Activated CD8-positive, alpha-beta memory T cell treated with anti-CD3 and anti-CD28 coated beads, Interleukin-2, amount 50 U/mL, for 24 hours (primary cell): Measurements from ENCODE around the gene SHH.

Experiments
- DNase-seq: peaks from one replicate; pipeline ENCODE4 v3.0.0-alpha.2; 2020; ENCODE audit errors: extremely low read depth

The SHH gene

GRCh38 chr7:155764438-155764793, 47.8 kb downstream of the SHH start:
- no peak for DNase-seq

GRCh38 chr7:155763691-155764437, 48.4 kb downstream of the SHH start:
- DNase-seq: no peak

GRCh38 chr7:155763122-155763521, 49.1 kb downstream of the SHH start:
- DNase-seq: no peak

- no peak for DNase-seq
Measured at GRCh38 chr7:155762655-155763054, 49.6 kb downstream of the SHH start.

GRCh38 chr7:155762036-155762435, 50.2 kb downstream of the SHH start:
- no peak for DNase-seq

- no peak for DNase-seq
Measured at GRCh38 chr7:155761162-155761561, 51.1 kb downstream of the SHH start.

GRCh38 chr7:155759740-155760430, 52.4 kb downstream of the SHH start:
- DNase-seq: no peak

GRCh38 chr7:155758348-155758747, 53.9 kb downstream of the SHH start:
- no peak for DNase-seq

- DNase-seq: no peak
Measured at GRCh38 chr7:155756322-155756721, 55.9 kb downstream of the SHH start.

- no peak for DNase-seq
Measured at GRCh38 chr7:155755026-155755425, 57.2 kb downstream of the SHH start.

- DNase-seq: no peak
Measured at GRCh38 chr7:155754165-155754564, 58.1 kb downstream of the SHH start.

- no peak for DNase-seq
Measured at GRCh38 chr7:155753446-155753965, 58.8 kb downstream of the SHH start.

GRCh38 chr7:155752756-155753445, 59.4 kb downstream of the SHH start:
- DNase-seq: no peak

GRCh38 chr7:155751409-155751808, 60.9 kb downstream of the SHH start:
- DNase-seq: no peak

GRCh38 chr7:155750255-155751125, 61.8 kb downstream of the SHH start:
- no peak for DNase-seq
